ENCODE data around the gene LDLRAD4.

The LDLRAD4 gene

DNA sequence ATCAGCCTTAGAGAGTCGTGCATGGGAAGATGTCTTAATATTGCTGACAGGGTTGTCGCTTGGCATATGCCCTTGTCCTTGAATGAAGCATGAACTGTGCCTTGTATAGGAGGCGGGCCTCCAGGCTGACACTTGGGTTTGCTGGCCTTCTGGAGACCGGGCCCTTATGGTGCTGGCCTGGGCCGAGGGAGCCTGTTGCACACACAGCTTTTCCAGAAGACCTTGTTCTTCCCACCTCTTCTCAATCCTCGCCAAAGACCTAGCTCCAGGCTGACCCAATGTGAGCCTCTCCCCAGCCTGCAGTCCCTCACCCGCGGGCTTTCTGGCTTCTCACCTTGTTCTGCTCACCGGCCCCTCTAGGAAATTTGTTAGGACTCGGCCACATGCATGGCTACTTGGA, 308.7 kb downstream of the LDLRAD4 start:
- no peak for DNase-seq

DNA sequence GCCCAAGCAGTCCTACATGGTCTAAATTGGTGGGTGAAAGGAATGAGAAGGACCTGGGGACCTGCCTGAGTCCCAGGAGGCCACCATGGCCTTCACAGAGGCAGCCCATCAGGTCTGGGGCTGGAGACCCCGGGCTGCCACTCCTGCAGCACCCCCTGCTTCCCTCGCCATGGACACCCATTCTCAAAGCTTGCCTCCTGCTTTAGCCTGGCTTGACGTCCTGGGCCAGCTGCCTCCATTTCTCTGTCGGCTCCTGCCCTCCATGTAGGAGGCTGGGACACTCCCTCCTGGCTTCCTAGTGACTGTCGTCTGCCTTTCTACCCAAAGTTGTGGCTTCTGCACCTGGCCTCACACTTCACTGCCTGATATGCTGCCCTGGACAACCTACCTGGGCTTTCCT, 309.2 kb downstream of the LDLRAD4 start:
- DNase-seq: no peak

GRCh38 chr18:13528739-13529392, 310.3 kb downstream of the LDLRAD4 start:
- no peak for DNase-seq

GRCh38 chr18:13530033-13530878, 311.7 kb downstream of the LDLRAD4 start:
- no peak for DNase-seq

DNA sequence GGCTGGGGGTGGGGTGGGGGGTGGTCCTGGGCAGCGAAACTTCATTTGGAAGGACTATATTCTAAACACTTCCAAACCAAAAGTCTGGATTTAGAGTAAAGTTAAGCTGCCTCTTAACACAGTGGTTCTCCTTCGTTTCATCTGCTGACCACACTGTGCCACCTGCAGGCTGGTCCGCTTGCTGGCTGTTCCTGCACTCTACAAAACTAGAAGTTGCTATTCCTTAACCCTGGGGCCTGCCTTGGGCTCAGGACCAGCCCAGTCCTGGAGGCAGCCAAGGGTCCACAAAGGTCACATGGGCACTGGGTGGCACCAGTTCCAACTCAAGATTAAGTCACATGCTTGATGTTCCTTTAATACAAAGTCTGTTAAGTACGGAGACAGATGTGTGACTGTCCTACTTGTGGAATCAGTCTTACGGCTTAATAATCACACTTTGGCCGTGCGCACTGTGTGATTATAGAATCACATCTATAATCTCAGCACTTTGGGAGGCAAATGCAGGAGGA, 312.4 kb downstream of the LDLRAD4 start:
- DNase-seq: peak; percentile 29

DNA sequence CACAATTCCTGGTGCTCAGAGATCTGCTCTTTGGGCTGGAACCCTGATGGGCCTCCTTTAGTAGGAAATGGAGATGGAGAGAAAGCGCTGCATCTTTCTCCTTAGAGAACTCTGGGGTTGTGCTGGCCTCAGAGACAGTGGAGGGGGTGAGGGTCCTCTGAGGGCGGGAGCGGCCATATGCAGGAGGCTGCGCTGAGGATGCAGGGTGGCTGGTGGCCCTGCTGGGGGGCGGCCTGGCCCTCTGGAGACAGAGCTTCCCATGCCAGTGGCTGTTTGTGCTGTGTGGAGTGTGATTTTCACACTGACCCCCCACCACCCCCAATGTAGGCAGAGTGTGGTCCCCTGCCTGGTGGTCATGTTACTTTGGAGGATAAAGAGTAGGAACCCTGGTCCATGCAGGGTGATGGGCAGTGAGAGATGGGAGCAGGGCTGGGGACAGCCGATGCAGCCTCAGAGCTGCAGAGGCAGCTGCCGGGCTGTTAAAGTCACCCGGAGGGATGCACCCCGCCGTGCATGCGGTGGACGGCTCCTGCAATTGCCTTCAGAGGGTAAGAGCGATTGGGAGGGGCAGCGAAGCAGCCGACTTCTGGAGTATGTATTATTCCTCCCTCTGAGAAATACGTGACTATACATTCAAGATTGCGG, 313.2 kb downstream of the LDLRAD4 start:
- no peak for DNase-seq

DNA sequence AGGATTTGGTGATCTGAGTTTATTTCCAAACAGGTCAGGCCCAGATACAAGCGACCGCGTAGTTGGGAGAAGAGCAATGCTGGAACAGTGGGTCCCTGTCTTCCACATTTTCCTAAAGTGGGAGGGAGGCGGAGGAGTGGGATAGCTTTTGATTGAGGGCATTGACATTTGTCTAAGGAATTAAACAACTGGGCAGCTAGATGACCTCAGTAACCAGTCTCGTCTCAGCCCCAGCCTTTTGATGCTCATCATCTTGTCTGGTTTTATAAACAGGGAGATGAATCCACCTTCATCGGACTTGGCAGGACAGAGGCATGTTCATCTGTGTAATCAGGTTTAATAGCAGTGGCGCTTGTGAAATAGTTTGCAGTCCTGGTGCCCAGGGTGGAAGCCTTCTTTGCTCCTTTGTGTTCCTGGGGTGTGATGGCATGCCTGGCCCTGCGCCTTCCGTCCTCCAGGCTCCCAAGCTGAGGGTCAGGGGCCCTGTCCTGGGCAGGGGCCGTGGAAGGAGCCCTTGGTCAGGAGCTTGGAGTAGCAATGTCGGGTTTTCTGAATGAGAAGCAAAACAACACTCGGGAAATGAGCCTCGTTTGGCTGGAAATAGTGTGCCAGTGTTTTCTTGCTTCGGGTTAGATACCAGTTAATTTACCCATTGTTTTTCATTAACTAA, 314.0 kb downstream of the LDLRAD4 start:
- no peak for DNase-seq

DNA sequence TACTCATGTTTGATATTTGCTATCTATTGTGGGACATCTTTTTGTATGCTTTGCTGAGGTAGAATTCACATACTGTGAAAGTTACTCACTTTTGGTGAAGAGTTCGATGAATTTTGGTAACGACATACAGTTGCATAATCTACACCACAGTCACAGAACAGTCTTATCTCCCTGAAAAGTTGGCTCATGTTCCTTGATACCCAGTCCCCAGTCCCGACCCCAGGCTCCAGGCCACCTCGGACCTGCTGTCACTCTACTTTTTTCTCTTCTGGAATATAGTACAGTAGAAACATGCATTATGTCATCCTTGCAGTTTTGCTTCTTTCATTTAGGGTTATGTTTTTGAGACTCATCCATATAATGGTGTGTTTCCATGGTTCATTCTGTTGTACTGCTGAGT, 316.1 kb downstream of the LDLRAD4 start:
- DNase-seq: no peak

DNA sequence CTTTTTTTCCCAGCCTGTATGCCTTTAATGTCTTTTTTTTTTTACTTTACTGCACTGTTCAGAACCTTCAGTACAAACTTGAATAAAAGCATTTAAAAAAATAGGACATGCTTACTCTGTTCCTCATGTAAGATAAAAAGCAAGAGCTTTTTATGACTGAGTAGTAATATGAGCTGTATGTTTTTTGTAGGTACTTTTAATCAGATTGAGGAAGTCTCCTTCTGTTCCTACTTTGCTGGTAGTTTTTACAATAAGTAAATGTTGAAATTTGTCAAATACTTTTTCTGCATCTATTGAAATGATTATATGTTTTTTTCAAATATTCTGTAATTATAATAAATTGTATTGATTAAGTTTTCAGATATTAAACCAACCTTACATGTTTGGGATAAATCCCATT, 318.0 kb downstream of the LDLRAD4 start:
- peak; percentile 10 for DNase-seq

DNA sequence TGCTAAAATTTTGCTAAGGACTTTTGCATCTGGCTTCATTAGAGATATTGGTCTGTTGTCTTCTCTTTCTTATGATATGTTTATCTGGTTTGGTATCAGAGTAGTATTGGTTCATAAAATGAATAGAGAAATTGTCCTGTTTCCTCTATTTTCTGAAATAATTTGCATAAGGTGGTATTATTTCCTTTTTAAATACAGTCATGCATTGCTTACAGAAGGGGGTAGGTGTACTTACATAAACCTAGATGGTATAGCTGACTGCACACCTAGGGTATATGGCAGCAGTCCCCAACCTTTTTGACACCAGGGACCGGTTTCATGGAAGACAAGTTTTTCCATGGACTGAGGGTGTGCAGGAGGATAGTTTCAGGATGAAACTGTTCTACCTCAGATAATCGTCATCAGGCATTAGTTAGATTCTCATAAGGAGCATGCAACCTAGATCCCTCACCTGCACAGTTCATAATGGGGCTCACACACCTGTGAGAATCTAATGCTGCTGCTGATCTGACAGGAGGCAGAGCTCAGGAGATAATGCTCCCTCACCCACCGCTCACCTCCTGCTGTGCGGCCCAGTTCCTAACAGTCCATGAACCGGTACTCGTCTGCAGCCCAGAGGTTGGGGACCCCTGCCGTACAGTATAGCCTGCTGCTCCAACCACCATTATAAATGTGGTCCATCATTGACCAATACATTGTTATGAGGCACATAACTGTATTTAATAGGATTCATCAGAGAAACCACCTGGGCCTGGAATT, 318.6 kb downstream of the LDLRAD4 start:
- DNase-seq: no peak

GRCh38 chr18:13538630-13539029, 320.1 kb downstream of the LDLRAD4 start:
- no peak for DNase-seq

GRCh38 chr18:13539050-13539449, 320.5 kb downstream of the LDLRAD4 start:
- DNase-seq: peak; percentile 28

GRCh38 chr18:13539843-13540476, 321.4 kb downstream of the LDLRAD4 start:
- no peak for DNase-seq

DNA sequence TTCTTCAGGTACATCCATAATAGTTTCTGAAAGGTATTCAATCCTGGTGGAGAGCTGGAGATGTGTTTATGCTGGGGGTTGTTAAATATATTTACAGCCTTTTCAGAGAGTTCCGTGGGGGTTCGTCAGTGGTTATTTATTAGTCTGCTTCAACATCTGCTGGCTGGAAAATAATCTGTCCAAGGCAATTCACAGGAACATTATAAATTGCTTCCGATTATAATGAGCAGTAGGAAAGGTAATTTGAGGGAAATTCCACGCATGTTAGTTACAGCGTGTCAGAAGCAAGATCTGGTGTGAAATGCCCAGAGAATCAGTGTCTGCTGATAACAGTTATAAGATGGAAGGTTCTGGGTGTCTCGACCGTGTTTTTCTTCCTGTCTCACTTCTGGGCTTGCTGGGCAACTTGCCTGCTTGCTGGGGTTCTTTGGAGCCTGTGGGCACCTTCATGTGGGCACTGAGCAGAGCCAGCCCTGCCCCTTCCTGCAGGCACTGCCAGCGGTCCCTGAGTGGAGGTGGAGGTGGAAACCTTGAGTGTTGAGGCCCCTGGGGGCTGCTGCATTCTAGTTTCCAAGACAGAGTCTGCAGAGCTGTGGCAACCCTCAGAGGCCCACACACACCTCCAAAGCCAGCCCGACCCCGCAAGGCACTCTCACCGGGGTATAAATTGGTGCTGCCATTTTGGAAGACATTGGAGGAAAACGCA, 322.1 kb downstream of the LDLRAD4 start:
- no peak for DNase-seq

DNA sequence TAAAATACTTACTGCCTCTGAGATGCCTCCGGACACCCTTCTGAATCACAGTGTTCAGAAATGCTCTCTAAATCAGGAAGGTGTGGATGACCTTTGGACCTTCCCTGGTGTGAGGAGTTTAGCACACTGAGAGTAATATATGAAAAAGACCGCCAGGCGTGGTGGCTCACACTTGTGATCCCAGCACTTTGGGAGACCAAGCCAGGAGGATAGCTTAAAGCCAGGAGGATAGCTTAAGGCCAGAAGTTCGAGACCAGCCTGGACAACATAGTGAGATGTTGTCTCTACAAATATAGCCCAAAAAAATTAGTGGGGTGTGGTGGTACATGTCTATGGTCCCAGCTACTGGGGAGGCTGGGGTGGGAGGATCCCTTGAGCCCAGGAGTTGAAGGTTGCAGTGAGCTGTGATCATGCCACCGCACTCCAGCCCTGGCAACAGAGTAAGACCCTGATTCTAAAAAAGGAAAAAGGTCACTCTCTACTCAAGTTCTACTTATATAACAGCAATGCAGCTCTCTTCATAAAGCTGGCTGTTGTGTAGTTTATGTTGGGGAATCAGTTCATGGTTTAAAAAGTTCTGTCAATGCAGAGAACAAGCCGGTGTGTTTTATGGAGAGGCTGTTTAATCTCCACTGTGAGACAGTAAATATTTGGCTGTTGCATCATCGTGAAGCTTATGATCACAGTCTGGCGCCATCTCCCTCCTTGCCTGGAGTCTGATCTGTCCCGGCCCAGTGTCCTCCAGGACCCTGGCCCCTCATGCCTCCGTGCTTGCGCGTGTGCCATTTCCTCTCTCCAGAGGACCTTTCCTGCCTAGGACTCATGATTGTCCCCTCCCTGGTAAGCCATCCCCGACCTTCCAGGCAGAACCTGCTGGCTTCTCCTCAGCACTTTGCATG, 323.3 kb downstream of the LDLRAD4 start:
- DNase-seq: no peak

GRCh38 chr18:13542520-13542847, 323.9 kb downstream of the LDLRAD4 start:
- no peak for DNase-seq

- no peak for DNase-seq
Observed at GRCh38 chr18:13543144-13543543, 324.6 kb downstream of the LDLRAD4 start.

- no peak for DNase-seq
Observed at GRCh38 chr18:13543811-13544732, 325.5 kb downstream of the LDLRAD4 start.

GRCh38 chr18:13544953-13545352, 326.4 kb downstream of the LDLRAD4 start:
- DNase-seq: no peak
